CD4-positive, alpha-beta T cell treated with Interleukin-17A for 1 hour (primary cell): ENCODE data around the gene OR4D10.
"Not testable (repeated sequence)": the region's sequence is repeated elsewhere in the genome, so short reads cannot be mapped to it uniquely, and the experiment has no call there.

Experiments used
- DNase-seq: peaks from one replicate; pipeline ENCODE4 v3.0.0-alpha.2; 2020

OR4D10 gene

DNA sequence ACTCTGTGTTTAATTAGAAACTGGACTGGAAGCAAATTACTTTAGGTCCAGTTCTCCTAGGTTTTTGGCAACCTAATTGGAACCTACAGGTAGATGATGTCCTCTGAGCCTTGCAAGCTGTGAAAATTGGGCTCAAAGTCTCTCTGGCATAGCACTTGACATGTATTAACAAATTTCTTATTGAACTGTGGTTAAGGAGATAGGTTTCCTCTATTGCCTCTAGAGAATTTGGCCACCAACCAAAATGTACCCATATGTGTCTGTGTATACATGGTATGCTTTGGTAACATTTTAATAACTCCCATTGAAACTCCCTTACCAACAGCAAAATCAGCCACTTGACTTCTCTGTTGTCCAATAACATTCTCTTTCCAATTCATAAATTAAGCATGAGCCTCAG is at the start of gene OR4D10:
OR4D10 (plus strand) TSS at position 301 of the 400 bp plus-strand sequence. CDS start 4,115 bp downstream, outside the sequence.
- no peak for DNase-seq

- DNase-seq: no peak
Observed at GRCh38 chr11:59423835-59424234, 49.3 kb upstream of the OR4D10 start.

DNA sequence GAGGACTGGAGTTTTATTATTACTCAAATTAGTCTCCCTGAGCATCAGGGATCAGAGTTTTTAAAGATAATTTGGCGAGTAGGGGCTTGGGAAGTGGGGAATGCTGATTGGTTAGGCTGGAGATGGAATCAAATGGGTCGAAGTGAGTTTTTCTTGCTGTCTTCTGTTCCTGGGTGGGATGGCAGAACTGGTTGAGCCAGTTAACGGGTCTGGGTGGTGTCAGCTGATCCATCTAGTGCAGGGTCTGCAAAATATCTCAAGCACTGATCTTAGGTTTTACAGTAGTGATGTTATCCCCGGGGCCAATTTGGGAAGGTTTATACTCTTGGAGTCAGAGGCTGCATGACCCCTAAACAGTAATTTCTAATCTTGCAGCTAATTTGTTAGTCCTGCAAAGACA is 48.0 kb upstream of the OR4D10 start:
- no peak for DNase-seq

DNA sequence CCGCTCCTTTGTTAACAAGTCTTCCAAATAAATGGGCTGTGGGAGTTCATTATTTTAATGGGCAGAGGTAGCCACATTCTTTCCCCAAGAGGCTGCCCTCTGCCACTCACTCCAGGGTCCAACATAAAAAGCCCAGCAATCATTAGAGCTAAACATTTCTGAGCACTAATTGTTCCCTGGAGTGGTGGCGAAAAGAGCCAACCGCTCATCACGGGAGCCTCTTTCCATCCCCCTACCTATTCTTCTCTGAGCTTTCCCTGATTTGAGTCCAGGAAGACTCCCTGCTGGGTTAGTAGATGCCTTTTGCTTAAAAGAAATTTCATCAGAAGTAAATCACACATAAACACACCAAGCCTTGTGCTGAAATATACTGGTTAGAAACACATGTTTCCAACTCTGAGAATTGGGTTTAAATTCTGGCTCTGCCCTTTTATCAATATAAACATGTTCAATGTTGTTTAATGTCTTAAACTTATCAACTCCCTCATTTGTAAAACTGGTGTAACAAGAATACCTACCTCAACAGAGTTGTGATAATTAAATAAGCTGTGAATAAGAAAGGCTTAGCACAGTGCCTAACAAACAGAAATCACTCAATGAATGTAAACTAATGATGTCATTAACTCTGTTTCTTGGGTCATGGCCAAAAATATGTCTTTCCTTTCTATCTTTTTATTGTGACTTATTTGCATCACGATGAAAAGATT is 46.6 kb upstream of the OR4D10 start, which contains the start of gene OR5A2:
OR5A2 (minus strand) TSS at position 53 of the 707 bp plus-strand sequence. CDS start 3,460 bp downstream, outside the sequence.
- DNase-seq: no peak

GRCh38 chr11:59427068-59427382 is 46.1 kb upstream of the OR4D10 start:
- DNase-seq: no peak

DNA sequence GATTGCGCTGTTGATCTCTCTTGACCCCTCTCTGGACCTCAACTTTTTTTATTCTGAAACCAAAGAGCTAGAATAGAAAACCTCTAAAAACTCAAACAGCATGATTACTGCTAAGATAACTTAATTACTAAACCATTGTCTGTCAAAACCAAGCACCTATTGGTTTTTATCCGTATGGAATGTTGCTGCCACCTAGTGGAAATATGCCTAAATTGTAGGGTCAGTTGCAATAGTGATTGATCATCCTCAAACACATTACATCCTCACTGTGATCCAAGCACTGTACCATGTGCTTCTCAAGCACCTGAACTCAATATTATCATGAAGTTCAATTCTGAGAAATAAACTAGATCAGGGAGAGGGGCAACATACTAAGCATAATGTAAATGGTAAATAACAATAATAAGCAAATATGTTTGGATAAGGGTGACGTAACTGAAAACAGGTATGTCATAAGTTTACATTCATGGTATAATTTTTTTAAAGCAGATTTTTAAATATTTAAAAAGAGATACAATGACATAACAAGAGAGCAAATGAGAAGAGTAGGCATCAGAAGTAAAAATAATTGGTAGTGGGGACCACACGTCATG is 43.1 kb upstream of the OR4D10 start:
- DNase-seq: peak; percentile 70

DNA sequence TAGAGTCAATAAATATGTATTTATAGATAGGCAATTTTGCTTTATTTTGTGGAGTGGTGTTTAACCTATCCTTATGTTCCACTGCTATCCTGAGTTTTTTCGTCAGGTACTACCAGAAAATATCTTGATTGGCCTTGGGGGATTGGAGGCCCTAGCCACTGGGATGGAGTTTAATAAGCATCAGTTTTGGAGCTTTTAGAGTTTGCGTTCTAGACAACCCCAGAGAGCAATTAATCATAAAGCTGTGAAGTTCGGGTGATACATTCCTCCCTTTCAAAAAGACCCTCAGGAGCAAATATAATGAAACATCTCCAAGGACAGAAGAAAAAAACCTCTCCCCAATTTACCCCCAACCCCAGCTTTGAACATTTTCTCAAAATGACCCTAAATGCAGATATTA is 36.9 kb upstream of the OR4D10 start, which contains the start of gene OR5A1:
OR5A1 (plus strand) TSS at position 301 of the 400 bp plus-strand sequence. CDS start 6,700 bp downstream, outside the sequence.
- DNase-seq: no peak

DNA sequence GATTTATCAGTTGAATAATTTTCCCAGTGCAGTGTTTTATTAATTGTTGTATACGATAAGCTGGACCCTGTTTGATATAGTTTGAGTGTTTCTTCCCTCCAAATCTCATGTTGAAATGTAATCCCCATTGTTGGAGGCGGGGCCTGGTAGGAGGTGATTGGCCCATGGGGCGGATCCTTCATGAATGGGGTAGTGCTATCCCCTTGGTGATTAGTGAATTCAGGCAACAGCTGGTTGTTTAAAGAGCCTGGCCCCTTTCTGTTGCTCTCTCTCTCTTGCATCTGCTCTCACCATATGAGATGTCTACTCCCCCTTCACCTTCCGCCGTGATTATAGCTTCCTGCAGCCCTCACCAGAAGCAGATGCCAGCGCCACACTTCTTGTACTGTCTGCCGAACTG is 35.3 kb upstream of the OR4D10 start:
- DNase-seq: no peak

DNA sequence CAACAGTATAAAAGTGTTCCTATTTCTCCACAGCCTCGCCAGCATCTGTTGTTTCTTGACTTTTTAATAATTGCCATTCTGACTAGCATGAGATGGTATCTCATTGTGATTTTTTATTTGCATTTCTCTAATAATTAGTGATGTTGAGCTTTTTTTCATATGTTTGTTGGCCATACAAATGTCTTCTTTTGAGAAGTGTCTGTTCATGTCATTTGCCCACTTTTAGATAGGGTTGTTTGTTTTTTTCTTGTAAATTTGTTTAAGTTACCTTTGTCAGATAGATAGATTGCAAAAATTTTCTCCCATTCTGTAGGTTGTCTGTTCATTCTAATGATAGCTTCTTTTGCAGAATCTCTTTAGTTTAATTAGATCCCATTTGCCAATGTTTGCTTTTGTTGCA is 27.5 kb upstream of the OR4D10 start:
- not testable (repeated sequence) for DNase-seq

DNA sequence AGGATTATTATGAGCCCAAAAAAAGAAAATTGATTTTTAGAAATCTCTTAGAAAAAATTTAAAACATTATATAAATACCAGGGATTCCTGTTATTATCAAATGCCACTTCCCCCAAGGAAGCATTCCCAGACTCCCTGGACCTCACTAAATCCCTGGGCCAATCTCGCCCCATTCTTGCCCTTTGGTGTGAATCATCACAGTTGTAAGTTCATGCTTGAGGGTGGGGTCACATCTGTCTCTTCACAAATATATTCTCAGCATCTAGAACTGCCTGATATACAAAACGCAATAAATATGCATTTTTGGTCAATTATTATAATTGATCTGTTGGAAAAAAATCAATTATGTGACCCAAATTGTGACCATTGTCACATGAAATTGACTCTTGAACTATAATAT is 24.6 kb upstream of the OR4D10 start:
- no peak for DNase-seq

DNA sequence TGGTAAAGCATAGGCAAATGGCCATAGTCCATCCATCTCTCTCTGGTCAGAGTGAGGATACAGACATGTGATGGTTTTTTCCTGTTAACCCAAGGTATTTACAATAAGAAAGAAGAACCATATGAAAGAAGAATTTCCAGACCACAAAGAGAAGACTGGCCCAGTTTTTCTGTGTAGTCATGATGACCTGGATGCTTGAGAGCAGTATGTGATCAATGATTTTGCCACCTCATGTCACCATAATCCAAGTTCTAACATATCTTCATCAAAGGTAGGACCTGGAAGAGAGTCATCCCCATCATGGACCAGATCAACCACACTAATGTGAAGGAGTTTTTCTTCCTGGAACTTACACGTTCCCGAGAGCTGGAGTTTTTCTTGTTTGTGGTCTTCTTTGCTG is 16.5 kb upstream of the OR4D10 start, which contains the start of gene OR4D6:
OR4D6 (plus strand) TSS at position 301 of the 400 bp plus-strand sequence; CDS start at position 301, 0 bp downstream.
- no peak for DNase-seq

GRCh38 chr11:59459916-59460315 is 13.2 kb upstream of the OR4D10 start:
- DNase-seq: no peak

DNA sequence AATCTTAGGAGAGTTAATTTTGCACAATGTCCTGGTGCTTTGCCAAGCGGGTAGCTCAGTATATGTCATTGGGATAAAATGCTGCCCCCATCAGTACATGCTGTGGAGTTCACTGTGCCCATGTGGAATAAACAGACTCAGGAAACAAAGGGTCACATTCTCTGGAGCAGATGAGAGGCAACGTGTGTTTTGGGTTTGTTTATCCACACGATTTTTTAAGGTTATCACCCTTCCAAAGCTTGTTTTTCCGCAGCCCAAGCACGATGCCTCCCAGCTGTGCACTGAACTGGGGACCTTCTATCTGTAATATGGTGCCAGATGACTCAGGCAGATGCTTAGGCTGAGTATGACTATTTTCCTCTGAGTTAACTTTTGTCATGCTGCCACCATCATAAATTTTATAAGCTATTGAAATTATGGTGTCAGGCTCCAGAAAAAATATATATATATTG is 9.9 kb upstream of the OR4D10 start:
- DNase-seq: no peak

GRCh38 chr11:59475176-59475575 is 2.1 kb downstream of the OR4D10 start:
- no peak for DNase-seq

- no peak for DNase-seq
Observed at GRCh38 chr11:59479906-59480305, 6.8 kb downstream of the OR4D10 start.

DNA sequence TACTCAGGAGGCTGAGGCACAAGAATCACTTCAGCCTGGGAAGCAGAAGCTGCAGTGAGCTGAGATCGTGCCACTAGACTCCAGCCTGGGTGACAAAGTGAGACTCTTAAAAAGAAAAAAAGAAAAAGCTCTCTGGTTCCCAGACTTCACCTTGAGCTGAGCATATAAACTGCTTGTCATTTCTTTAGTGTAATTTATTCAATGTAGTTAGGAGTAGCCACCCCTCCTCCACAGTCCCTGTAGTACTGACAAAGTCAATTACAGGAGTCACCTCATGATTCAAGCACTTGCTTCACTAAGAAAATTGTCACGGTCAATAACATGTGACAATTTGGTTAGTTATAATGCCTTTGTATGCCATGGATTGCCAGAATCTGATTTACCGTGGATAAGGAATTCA is 7.2 kb downstream of the OR4D10 start:
- DNase-seq: no peak

GRCh38 chr11:59501931-59502330 is 28.8 kb downstream of the OR4D10 start:
- no peak for DNase-seq

- no peak for DNase-seq
Observed at GRCh38 chr11:59503276-59503675, 30.2 kb downstream of the OR4D10 start, which contains the start of gene OR4D11. TSS of gene OR4D11 (plus strand) at chr11:59503576. CDS start at chr11:59503576, 0 bp downstream.

GRCh38 chr11:59510941-59511589 is 38.0 kb downstream of the OR4D10 start, which contains the start of gene OR4D9:
TSS of gene OR4D9 (plus strand) at chr11:59511539. CDS start at chr11:59514913, 3,374 bp downstream.
- DNase-seq: peak; percentile 5

- DNase-seq: no peak
Observed at GRCh38 chr11:59511675-59512074, 38.6 kb downstream of the OR4D10 start.

DNA sequence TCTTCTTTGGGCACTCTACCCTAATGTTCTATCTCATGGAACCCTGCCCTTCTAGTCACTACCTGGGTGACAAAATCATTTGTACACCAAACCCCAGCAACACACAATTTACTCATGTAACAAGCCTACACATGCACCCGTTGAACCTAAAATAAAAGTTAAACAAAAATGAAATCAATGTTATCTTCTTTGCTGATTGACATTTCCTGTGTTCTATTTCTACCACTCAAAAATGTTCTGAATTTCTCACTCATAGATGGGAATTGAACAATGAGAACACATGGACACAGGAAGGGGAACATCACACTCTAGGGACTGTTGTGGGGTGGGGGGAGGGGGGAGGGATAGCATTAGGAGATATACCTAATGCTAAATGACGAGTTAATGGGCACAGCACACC is 47.0 kb downstream of the OR4D10 start:
- not testable (repeated sequence) for DNase-seq

- DNase-seq: no peak
Observed at GRCh38 chr11:59520741-59521140, 47.6 kb downstream of the OR4D10 start.

DNA sequence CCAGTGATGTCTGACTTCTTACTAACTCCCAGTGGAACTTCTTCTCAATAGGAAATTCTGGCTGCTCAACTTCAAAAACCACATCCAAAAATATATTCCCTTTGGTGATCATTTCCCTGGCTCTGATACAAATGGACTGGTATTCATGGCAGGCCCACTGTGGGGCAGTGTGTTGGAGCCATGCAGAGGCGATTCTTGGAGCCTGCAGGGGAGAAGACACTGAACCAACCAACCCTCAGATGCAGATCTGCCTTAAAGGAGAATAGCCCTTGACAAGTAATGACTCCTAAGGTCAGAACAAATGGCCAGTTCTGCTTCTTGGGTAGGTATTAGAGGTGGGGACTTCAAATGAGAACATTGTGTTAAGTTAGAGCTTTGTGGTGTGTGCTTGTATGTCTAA is 50.4 kb downstream of the OR4D10 start:
- DNase-seq: no peak

- no peak for DNase-seq
Observed at GRCh38 chr11:59528711-59529110, 55.6 kb downstream of the OR4D10 start.
